ENCODE measurements around the gene PDS5A.
"Not testable (repeated sequence)": the region's sequence is repeated elsewhere in the genome, so short reads cannot be mapped to it uniquely, and the experiment has no call there.

PDS5A gene

DNA sequence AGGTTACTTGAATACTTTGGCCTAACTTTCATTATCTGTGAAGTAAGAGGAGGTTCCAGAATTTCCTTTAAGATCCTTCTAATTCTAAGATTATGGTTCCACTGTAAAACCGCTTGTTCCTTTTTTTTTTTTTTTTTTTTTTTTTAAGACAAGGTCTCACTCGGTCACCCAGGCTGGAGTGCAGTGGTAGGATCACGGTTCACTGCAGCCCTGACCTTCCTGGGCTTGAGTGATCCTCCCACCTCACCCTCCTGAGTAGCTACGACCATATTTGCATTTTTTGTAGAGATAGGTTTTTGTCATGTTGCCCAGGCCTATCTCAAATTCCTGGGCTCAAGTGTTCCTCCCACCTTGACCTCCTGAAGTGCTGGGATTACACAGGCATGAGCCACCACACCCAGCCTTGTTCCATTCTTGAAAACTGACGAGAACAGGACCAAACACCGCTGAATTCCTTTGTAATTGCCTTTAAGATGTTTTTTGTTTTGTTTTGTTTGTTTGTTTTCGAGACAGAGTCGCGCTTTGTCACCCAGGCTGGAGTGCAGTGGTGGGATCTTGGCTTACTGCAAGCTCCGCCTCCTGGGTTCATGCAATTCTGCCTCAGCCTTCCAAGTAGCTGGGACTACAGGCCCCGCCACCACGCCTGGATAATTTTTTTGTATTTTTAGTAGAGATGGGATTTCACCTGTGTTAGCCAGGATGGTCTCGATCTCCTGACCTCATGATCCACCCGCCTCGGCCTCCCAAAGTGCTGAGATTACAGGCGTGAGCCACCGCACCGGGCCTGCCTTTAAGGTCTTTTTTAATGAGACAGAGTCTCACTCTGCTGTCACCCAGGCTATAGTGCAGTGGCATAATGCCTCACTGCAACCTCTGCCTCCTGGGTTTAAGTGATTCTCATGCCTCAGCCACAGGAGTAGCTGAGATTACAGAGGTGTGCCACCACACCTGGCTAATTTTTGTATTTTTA, 6.8 kb downstream of the PDS5A start:
- DNase-seq (ENCODE audit: low spot score): no peak

DNA sequence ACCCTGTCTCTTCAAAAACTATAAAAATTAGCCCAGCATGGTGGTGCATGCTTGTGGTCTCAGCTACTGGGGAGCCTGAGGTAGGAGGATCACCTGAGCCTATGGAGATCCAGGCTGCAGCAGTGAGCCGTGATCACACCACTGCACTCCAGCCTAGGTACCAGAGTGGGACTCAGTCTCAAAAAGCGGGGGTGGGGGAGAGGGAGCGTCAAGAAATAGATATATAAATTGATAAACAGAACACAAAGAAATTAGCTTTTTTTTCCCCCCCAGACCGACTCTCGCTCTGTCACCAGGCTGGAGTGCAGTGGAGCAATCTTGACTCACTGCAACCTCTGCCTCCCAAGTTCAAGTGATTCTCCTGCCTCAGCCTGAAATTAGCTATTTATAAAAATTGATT, 14.1 kb downstream of the PDS5A start:
- no peak for DNase-seq (ENCODE audit: low spot score)

DNA sequence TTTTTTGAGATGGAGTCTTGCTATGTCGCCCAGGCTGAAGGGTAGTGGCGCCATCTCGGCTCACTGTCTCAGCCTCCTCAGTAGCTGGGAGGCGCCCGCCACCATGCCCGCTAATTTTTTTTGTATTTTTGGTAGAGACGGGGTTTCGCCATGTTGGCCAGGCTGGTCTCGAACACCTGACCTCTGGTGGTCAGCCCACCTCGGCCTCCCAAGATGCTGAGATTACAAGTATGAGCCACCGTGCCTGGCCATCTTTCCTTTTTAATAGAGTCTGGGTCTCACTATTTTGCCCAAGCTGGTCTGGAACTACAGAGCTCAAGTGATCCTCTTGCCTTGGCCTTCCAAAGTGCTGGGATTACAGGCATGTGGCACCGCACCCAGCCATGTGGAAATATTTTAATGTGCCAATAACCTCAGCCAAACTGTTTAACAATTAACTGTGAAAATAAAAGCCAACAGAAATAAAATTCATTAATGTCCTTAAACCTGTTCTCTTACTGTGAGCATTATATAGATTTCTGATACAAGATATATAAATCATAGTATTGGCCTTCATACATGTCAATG, 16.3 kb downstream of the PDS5A start:
- DNase-seq (ENCODE audit: low spot score): no peak

DNA sequence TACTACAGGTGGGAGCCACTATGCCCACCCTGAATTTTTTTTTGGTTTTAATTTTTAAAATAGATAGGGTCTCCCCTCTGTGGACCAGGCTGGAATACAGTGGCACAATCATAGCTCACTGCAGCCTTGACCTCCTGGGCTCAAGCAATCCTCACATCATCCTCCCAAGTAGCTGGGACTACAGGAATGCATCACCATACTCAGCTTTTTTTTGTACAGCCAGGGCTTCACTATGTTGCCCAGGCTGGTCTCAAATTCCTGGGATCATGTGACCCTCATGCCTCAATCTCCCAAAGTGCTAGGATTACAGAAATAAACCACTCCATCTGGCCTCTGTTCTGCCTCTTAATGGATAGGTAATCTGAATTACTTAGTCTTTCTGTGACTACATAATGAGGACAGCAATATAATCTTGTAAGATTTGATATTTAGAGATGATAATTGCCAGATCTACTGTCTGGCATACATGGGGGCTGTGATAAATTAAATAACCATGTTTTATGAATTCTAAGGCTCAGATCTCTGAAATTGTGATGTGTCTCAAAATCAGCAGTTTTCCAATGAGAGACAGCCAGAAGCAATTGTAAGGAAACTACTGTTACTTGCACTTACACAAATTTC, 26.7 kb downstream of the PDS5A start:
- DNase-seq (ENCODE audit: low spot score): no peak

DNA sequence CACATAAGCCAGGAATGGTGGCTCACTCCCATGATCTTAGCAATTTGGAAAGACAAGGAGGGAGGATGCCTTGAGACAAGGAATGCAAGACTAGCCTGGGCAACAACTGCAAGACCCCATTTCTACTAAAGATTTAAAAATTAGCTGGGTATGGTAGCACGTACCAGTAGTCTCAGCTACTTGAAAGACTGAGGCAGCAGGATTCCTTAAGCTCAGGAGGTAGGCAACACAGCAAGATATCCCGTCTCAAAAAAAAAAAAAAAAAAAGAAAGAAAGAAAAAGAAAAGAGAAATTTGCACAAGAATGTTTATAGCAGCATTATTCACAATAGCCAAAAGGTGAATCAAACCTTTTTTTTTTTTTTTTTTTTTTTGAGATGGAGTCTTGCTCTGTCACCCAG, 29.7 kb downstream of the PDS5A start:
- DNase-seq (ENCODE audit: low spot score): no peak

DNA sequence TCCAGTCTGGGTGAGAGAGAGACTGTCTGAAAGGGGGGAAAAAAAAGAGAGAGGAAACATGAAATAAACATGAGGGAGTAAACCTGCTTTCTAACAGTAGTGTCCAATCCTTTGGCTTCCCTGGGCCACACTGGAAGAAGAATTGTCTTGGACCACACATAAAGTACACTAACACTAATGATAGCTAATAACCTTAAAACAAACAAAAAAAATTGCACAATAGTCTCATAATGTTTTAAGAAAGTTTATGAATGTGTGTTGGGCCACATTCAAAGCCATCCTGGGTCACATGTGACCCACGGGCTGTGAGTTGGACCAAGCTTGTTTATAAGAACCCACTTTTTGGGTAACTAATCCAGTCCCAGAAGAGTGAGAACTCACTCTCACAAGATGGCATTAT, 30.3 kb downstream of the PDS5A start:
- no peak for DNase-seq (ENCODE audit: low spot score)

DNA sequence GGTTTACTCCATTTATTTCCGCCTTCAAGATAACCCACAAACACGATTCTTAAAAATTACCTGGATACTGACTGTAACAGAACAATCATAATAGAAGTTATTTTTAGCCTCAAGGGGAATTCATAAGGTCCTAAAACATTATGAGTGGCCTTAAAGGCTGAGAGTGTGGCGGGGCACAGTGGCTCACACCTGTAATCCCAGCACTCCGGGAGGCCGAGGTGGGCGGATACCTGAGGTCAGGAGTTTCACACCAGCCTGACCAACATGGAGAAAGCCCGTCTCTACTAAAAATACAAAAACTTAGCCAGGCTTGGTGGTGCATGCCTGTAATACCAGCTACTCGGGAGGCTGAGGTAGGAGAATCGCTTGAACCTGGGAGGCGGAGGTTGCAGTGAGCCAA, 33.5 kb downstream of the PDS5A start:
- DNase-seq (ENCODE audit: low spot score): not testable (repeated sequence)

DNA sequence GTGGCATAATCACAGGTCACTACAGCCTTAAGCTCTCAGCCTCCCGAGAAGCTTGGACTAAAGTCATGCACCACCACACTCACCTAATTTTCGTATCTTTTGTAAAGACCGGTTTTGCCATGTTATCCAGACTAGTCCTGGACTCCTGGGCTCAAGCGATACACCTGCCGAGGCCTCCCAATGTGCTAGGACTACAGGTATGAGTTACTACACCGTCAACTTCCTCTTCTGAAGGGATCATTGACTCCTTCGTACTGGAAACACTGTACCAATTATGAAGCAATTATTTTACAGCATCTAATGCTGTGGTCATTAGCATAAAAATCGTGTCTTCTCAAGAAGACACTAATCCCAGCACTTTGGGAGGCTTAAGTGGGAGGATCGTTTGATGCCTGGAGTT, 35.2 kb downstream of the PDS5A start:
- no peak for DNase-seq (ENCODE audit: low spot score)

DNA sequence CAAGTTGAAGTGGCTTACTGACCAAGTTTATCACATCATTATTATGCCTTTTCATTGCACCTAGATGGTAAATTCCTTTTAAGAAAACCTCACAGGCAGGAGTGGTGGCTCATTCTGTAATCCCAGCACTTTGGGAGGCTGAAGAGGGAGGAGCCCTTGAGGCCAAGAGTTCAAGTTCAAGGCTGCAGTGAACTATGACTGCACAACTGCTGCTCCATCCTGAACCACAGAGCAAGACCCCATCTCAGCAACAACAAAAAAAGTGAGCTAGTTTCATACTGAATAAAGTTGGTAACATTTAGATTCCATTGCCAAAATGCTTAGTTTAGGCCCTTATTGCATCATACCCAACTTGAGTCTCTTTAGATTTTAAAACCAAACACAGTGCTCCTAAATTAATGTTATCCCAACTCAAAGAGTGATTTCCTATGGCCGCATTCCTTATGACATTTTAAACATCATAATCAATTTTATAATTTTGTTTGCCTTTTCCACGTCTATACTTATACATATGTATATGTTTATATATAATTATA, 36.0 kb downstream of the PDS5A start:
- no peak for DNase-seq (ENCODE audit: low spot score)

DNA sequence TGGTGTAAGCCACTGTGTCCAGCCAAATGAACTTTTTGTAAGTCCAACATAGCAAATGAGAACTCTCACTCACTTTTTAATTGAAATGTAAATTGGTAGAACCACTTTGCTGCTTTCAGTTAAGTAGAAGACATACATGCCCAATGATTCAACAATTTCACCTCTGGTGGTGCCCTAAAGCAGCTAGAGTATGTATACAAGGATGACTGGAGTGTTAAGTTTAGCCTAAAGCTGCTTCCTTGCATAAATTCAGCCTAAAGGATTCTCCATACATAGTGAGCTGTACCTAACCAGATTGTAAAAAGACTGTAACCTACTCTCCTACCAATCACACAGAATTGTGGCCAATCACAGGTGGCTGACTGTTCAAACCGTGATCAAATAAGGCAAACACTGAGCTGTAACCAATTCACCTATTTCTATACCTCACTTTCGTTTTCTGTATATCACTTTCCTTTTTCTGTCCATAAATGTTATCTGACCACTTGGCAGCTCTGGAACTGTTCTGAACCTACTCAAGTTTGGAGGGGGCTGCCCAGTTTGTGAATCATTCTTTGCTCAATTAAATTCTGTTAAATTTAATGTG, 39.9 kb downstream of the PDS5A start:
- DNase-seq (ENCODE audit: low spot score): no peak

DNA sequence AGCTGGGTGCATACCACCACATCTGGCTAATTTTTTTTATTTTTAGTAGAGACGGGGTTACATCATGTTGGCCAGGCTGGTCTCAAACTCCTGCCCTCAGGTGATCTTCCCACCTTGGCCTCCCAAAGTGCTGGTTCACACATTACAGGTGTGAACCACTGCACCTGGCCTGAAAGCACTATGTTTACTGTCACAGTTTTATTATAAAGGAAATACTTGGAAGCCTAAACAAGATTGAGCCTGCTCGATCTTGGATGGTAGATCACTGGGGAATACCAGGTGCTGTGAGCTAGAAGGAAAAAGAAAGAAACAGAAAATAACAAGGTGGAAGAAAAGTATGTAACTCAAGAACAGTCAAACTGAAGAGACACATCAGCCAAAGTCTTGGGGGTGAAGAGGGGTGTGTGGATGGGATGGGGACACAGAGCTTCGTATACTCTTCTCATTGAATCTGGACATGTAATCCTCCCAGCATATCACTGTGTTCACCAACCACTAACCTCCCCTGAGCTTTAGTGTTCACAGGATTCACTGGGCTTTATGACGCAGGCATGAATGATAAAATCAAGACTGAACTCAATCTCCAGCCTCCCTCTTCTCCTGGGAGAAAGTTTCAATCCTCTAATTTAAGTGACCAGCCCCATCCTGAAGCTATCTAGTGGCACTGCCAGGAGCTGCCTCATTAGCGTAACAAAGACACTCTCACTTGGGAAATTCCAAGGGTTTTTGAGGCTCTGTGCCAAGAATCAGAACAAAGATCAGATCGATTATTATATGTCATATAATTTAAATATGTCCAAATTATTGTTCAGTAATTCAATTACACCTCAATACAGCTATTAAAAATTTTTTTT, 40.9 kb downstream of the PDS5A start:
- DNase-seq (ENCODE audit: low spot score): no peak

DNA sequence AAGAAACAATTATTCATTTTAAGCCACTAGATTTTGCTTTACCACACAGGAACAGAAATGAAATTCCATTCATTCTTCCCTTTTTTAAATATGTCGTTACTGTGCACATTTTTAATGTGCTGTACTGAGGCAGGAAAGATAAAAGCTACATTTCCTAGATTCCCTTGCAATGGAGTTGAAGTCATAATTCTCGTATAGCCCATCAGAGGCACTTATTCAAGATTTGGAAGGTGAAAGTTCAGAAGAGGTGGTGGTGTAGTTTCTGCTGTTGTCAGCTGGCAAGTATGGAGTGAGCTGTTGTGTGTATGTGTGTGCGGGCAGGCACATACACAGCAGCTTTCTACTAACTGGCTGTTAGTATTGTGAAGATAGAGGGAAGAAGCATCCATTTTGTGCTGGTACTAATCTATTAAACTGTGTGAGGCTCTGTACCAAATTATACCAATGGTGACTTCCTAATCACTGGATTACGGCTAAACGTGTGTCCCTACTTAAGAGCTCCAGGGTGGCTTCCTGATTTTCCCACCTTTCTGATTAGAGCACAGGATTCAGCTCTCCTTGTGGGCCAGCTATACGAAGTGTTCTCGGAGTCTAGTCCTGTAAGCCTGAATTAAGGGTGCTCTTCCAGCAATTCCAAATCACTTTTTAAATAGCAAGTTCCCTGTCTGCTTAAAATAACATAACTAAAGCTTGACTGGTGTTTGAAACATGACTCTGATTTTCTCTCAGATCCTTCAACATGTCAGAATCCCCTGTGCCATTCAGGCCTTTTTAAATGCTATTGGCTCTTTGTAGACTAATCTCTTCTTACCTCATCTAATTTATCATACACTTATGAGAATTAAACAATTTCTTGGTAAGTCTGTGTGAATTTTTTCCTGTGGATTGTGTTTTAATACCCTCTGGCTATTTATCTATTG, 43.8 kb downstream of the PDS5A start:
- no peak for DNase-seq (ENCODE audit: low spot score)

DNA sequence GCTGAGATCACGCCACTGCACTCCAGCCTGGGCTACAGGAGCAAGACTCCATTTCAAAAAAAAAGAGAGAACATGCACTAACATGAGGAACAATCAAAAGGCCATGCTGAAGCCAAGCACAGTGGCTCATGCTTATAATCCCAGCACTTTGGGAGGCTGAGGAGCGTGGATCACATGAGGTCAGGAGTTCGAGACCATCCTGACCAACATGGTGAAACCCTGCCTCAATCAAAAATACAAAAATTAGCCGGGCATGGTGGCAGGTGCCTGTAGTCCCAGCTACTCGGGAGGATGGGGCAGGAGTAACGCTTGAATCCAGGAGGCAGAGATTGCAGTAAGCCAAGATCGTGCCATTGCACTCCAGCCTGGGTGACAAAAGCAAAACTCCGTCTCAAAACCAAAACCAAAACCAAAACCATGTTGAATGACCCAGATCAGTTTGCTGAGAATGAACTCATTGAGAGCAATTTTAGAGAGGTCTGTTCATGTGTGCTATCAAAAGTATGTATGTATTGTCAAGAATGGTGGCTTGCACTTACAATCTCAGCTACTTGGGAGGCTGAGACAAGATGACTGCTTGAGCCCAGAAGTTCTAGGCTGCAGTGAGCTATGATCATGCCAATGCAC, 44.8 kb downstream of the PDS5A start:
- no peak for DNase-seq (ENCODE audit: low spot score)

DNA sequence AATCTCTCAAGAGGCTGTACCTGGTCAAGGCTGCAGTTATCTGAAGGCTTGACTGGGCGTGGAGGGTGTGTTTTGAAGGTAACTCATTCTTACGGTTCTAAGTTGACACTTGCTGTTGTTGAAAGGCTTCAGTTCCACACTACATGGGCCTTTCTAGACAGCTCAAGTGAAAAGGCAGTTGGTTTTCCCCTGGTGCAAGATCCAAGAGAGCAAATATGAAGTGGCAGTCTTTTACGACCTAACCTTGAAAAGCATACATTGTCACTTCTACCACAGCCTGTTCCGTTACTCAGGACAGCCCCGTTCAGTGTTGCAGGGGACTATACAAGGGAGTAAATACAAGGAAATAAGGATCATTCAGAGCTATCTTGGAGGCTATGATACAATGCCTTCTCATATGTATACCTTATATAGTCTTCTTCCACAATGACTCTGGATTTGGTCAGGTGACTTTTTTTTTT, 46.2 kb downstream of the PDS5A start:
- no peak for DNase-seq (ENCODE audit: low spot score)

DNA sequence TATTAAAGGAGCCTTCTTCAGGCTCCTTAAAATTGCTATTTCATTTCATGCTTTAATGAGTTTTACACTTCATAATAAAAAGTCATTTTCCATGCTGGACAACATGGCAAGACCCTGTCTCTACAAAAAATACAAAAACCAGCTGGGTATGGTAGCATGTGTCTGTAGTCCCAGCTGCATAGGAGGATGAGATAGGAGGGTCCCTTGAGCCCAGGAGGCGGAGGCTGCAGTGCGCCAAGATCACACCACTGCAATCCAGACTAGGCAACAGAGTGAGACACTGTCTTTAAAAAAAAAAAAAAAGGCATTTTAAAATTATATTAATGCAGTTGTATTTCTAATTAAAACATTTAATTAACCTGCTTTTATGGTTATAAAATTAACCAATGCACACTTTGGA, 49.2 kb downstream of the PDS5A start:
- no peak for DNase-seq (ENCODE audit: low spot score)

DNA sequence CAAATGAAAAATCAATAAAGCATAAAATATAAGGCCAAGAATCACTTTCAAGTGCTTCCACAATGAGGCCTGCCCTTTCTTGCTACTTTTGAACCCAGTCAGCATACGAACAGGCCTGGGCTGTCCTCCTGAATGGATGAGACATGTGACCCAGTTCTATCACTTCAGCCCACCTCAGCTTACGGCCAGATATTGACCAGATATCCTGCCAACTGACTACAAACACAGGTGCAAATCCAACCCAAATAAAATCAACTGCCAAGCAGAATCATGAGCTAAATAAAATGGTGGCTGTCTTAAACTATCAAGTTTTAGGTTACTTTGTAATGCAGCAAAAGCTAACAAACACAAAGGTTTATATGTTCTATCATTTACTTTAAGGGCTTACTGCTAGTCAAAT, 53.7 kb downstream of the PDS5A start:
- no peak for DNase-seq (ENCODE audit: low spot score)

DNA sequence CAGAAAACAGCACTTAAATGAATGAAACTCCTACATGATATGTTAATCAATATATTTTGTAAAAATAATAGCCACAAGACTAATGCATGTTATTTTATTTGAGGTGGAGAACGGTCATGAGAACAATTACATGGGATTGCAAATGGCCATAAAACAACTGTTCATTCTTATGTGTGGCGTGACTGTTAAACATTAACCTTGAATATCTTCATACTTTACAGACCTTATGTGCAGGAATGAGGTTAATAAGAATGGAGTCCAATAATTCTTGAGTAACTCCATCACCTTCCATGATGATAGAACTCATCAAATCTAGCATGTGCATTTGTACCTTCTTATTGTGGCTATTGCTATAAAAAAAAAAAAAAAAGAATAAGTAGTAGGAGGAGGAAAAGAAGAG, 55.3 kb downstream of the PDS5A start:
- no peak for DNase-seq (ENCODE audit: low spot score)

DNA sequence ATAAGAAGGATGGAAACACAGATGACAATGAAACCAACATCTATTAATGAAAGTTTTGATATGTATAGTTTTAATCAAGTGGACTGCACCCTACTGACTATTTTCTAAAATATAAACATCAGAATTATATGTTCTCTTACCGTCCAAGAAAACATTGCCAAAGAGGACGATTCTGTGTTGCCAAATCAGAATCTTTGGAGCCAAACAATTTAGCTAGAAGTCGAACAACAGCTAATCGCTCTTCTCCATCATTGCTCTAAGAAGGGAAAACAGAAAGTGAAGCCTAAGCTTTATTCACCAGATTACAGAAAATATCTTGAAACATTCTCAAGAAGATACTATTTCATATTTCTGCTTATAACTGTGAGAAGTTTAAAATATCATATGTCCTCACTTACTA, 64.2 kb downstream of the PDS5A start:
- DNase-seq (ENCODE audit: low spot score): no peak

DNA sequence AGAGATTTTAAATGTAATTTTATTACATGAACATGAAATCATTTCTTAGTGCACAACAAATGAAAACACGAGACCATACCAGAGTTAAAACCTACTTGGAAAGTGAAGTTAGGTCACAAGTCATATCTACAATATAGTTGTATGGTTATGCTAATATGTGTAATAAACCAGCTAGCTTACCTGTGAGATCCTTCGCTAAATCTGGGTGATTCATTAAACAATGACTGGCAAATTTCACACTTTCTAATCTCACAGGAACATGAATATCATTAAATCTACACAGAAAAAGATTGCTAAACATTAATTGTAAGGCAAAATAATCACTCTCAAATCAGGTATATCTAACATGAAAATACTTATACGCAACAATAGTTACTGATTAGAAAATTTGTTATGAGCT, 67.6 kb downstream of the PDS5A start:
- no peak for DNase-seq (ENCODE audit: low spot score)

DNA sequence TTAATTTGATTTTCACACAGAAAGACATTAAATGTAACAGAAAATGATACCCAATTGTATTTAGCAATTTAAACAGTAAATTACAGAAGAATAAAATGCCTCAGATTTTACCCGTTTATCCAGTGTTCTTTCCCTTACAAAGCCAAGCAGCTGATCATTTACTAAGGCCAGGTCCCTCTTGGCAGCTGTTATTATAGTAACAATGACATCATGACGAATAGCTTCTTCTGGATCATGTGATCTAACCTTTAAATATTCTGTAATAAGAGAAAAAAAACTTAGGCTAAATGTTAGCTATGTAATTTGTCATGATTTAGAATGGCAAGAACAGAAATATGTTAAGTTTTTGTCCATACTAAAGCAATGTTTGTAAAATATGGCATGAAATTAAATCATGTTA, 69.4 kb downstream of the PDS5A start:
- no peak for DNase-seq (ENCODE audit: low spot score)

Data from globus pallidus (tissue), 1 donor.